ENCODE measurements around the gene NELFE. TPM values are rescaled to one million over a fixed set of nuclear protein-coding genes. Genes with fewer than 3 reads are reported as not detected.

The NELFE gene
- total and polyA plus RNA-seq, 4 donors = 11.1 to 21.8 (median 13.0) TPM

Small RNAs within 50 kb of the gene (small RNA-seq; reads per million reads assigned to genes)
- not detected for gene AL645922.1

Other genes starting within 250 kb of the NELFE start
Only the 30 nearest of the 35 such genes appear.
- gene DDAH2, start 229.7 kb downstream of the NELFE start, total RNA-seq = 10 to 100 TPM; 23.8 to 31.4 TPM
- gene DDAH2, start 229.7 kb downstream of the NELFE start, polyA plus RNA-seq = 10 to 100 TPM; 19.8 to 22.6 TPM
- 100 to 1,000 TPM in 1 of 2 donors, 10 to 100 TPM in 1; 56.5 to 124 TPM for gene CLIC1, start 222.4 kb downstream of the NELFE start, total RNA-seq
- gene CLIC1, start 222.4 kb downstream of the NELFE start, polyA plus RNA-seq = 10 to 100 TPM; 63.7 to 65.2 TPM
- gene MSH5, start 219.0 kb downstream of the NELFE start, total RNA-seq = 1 to 10 TPM; 5.9 to 6.4 TPM
- gene MSH5, start 219.0 kb downstream of the NELFE start, polyA plus RNA-seq = 1 to 10 TPM; 1.2 to 2.2 TPM
- 1 to 10 TPM in 1 of 2 donors, under 1 TPM in 1; 0.59 to 2.6 TPM for gene SAPCD1, start 196.3 kb downstream of the NELFE start, total RNA-seq
- gene SAPCD1, start 196.3 kb downstream of the NELFE start, polyA plus RNA-seq = under 1 TPM in 1 of 2 donors, not detected in 1; 0.68 TPM
- 1 to 10 TPM in 1 of 2 donors, under 1 TPM in 1; 0.17 to 2.0 TPM for gene VWA7, start 181.6 kb downstream of the NELFE start, total RNA-seq
- 1 to 10 TPM in 1 of 2 donors, under 1 TPM in 1; 0.81 to 1.0 TPM for gene VWA7, start 181.6 kb downstream of the NELFE start, polyA plus RNA-seq
- gene VARS1, start 163.2 kb downstream of the NELFE start, total RNA-seq = 10 to 100 TPM; 32.4 to 44.7 TPM
- gene VARS1, start 163.2 kb downstream of the NELFE start, polyA plus RNA-seq = 10 to 100 TPM; 17.9 to 32.5 TPM
- gene LSM2, start 152.0 kb downstream of the NELFE start, total RNA-seq = 10 to 100 TPM in 1 of 2 donors, 1 to 10 TPM in 1; 7.3 to 18.7 TPM
- 10 to 100 TPM; 14.5 to 16.4 TPM for gene LSM2, start 152.0 kb downstream of the NELFE start, polyA plus RNA-seq
- gene HSPA1L, start 143.7 kb downstream of the NELFE start, total RNA-seq = under 1 TPM; 0.67 to 0.79 TPM
- gene HSPA1L, start 143.7 kb downstream of the NELFE start, polyA plus RNA-seq = under 1 TPM; 0.27 to 0.28 TPM
- 100 to 1,000 TPM in 1 of 2 donors, 10 to 100 TPM in 1; 98.5 to 120 TPM for gene HSPA1A, start 143.4 kb downstream of the NELFE start, total RNA-seq
- gene HSPA1A, start 143.4 kb downstream of the NELFE start, polyA plus RNA-seq = 10 to 100 TPM; 28.8 to 56.6 TPM
- gene HSPA1B, start 131.2 kb downstream of the NELFE start, total RNA-seq = 100 to 1,000 TPM in 1 of 2 donors, 10 to 100 TPM in 1; 57.2 to 165 TPM
- gene HSPA1B, start 131.2 kb downstream of the NELFE start, polyA plus RNA-seq = 10 to 100 TPM in 1 of 2 donors, 1 to 10 TPM in 1; 9.5 to 30.6 TPM
- 10 to 100 TPM; 34.4 to 42.4 TPM for gene NEU1, start 96.2 kb downstream of the NELFE start, total RNA-seq
- 10 to 100 TPM; 27.6 to 35.1 TPM for gene NEU1, start 96.2 kb downstream of the NELFE start, polyA plus RNA-seq
- gene SLC44A4, start 80.0 kb downstream of the NELFE start, total RNA-seq = 1 to 10 TPM in 1 of 2 donors, under 1 TPM in 1; 0.17 to 2.4 TPM
- gene SLC44A4, start 80.0 kb downstream of the NELFE start, polyA plus RNA-seq = under 1 TPM in 1 of 2 donors, not detected in 1; 0.13 TPM
- gene EHMT2, start 61.3 kb downstream of the NELFE start, total RNA-seq = 10 to 100 TPM; 10.7 to 21.4 TPM
- 10 to 100 TPM in 1 of 2 donors, 1 to 10 TPM in 1; 7.9 to 10.5 TPM for gene EHMT2, start 61.3 kb downstream of the NELFE start, polyA plus RNA-seq
- 1 to 10 TPM in 1 of 2 donors, under 1 TPM in 1; 0.25 to 2.3 TPM for gene ZBTB12, start 56.9 kb downstream of the NELFE start, total RNA-seq
- gene ZBTB12, start 56.9 kb downstream of the NELFE start, polyA plus RNA-seq = under 1 TPM in 1 of 2 donors, not detected in 1; 0.83 TPM
- gene C2, start 31.3 kb downstream of the NELFE start, total RNA-seq = 100 to 1,000 TPM; 212 to 354 TPM
- gene C2, start 31.3 kb downstream of the NELFE start, polyA plus RNA-seq = 100 to 1,000 TPM; 441 to 522 TPM
- 1,000 to 10,000 TPM; 2,016 to 3,272 TPM for gene CFB, start 12.9 kb downstream of the NELFE start, total RNA-seq
- 1,000 to 10,000 TPM; 3,136 to 3,144 TPM for gene CFB, start 12.9 kb downstream of the NELFE start, polyA plus RNA-seq
- 10 to 100 TPM; 34.7 to 57.6 TPM for gene SKIC2, start 204 bp upstream of the NELFE start, total RNA-seq
- 10 to 100 TPM; 26.7 to 34.3 TPM for gene SKIC2, start 204 bp upstream of the NELFE start, polyA plus RNA-seq
- 10 to 100 TPM in 1 of 2 donors, 1 to 10 TPM in 1; 4.5 to 11.0 TPM for gene DXO, start 13.2 kb upstream of the NELFE start, total RNA-seq
- 1 to 10 TPM; 8.9 to 9.7 TPM for gene DXO, start 13.2 kb upstream of the NELFE start, polyA plus RNA-seq
- 1,000 to 10,000 TPM in 1 of 2 donors, 100 to 1,000 TPM in 1; 410 to 1,584 TPM for gene C4A, start 23.1 kb upstream of the NELFE start, total RNA-seq
- 1,000 to 10,000 TPM; 1,485 to 2,903 TPM for gene C4A, start 23.1 kb upstream of the NELFE start, polyA plus RNA-seq
- 1,000 to 10,000 TPM in 1 of 2 donors, 100 to 1,000 TPM in 1; 666 to 1,114 TPM for gene C4B, start 55.8 kb upstream of the NELFE start, total RNA-seq
- 1,000 to 10,000 TPM; 1,699 to 3,560 TPM for gene C4B, start 55.8 kb upstream of the NELFE start, polyA plus RNA-seq
- gene CYP21A2, start 79.4 kb upstream of the NELFE start, total RNA-seq = 10 to 100 TPM in 1 of 2 donors, 1 to 10 TPM in 1; 1.7 to 29.6 TPM
- gene CYP21A2, start 79.4 kb upstream of the NELFE start, polyA plus RNA-seq = 10 to 100 TPM in 1 of 2 donors, 1 to 10 TPM in 1; 6.9 to 29.7 TPM
- 10 to 100 TPM in 1 of 2 donors, 1 to 10 TPM in 1; 6.8 to 17.1 TPM for gene TNXB, start 150.4 kb upstream of the NELFE start, total RNA-seq
- gene TNXB, start 150.4 kb upstream of the NELFE start, polyA plus RNA-seq = 1 to 10 TPM; 3.0 to 4.4 TPM
- gene ATF6B, start 169.3 kb upstream of the NELFE start, total RNA-seq = 10 to 100 TPM; 13.6 to 13.9 TPM
- gene ATF6B, start 169.3 kb upstream of the NELFE start, polyA plus RNA-seq = 10 to 100 TPM; 17.1 to 24.8 TPM
- 1 to 10 TPM; 2.3 to 5.7 TPM for gene FKBPL, start 171.3 kb upstream of the NELFE start, total RNA-seq
- 1 to 10 TPM; 2.8 to 3.3 TPM for gene FKBPL, start 171.3 kb upstream of the NELFE start, polyA plus RNA-seq
- gene PRRT1, start 193.0 kb upstream of the NELFE start, total RNA-seq = under 1 TPM in 1 of 2 donors, not detected in 1; 0.08 TPM
- under 1 TPM; 0.19 to 0.24 TPM for gene PRRT1, start 193.0 kb upstream of the NELFE start, polyA plus RNA-seq
- 10 to 100 TPM; 22.3 to 47.4 TPM for gene PPT2, start 195.2 kb upstream of the NELFE start, total RNA-seq
- 1 to 10 TPM; 7.6 to 7.8 TPM for gene PPT2, start 195.2 kb upstream of the NELFE start, polyA plus RNA-seq
- 1 to 10 TPM; 1.8 to 8.2 TPM for gene EGFL8, start 205.6 kb upstream of the NELFE start, total RNA-seq
- 1 to 10 TPM; 1.9 TPM for gene EGFL8, start 205.6 kb upstream of the NELFE start, polyA plus RNA-seq
- 10 to 100 TPM; 10.4 to 14.7 TPM for gene AGPAT1, start 217.1 kb upstream of the NELFE start, total RNA-seq
- gene AGPAT1, start 217.1 kb upstream of the NELFE start, polyA plus RNA-seq = 10 to 100 TPM; 20.3 to 45.1 TPM
- 10 to 100 TPM; 51.5 to 56.1 TPM for gene RNF5, start 219.4 kb upstream of the NELFE start, total RNA-seq
- 10 to 100 TPM; 65.9 to 85.9 TPM for gene RNF5, start 219.4 kb upstream of the NELFE start, polyA plus RNA-seq
- gene AGER, start 225.3 kb upstream of the NELFE start, total RNA-seq = under 1 TPM; 0.47 to 0.92 TPM
- gene AGER, start 225.3 kb upstream of the NELFE start, polyA plus RNA-seq = under 1 TPM; 0.75 to 0.91 TPM